Kidney epithelial cell (primary cell): ENCODE measurements around the gene CRYL1. TPM values are rescaled to one million over a fixed set of nuclear protein-coding genes. Genes with fewer than 3 reads are reported as not detected.

Source experiments
- DNase-seq: peaks from one replicate; pipeline ENCODE4 v3.0.0-alpha.2; 2010; ENCODE audit warnings: low read depth
- H3K27me3 ChIP-seq: 2 replicates; pipeline ENCODE4 v1.6.0; 2011; ENCODE audit warnings: low read length; ENCODE audit not compliant: control insufficient read depth, insufficient read depth
- H3K36me3 ChIP-seq: 2 replicates; pipeline ENCODE4 v1.5.1; 2011; ENCODE audit warnings: low read length; ENCODE audit not compliant: control insufficient read depth, insufficient read depth
- H3K4me3 ChIP-seq: 2 replicates; pipeline ENCODE4 v1.5.1; 2011; ENCODE audit warnings: low read depth, mild to moderate bottlenecking, control low read depth, low read length
- total RNA-seq: library from RNA; depleted of rRNA; stranded (reverse); fragments of >200 nt; gene quantifications from 2 replicates; pipeline ENCODE4 v1.2.3, GENCODE V29; 2015
- TF ChIP-seq, protein P1 (sequence below): IDR thresholded peaks from 2 replicates; pipeline ENCODE4 v1.5.1; 2011; ENCODE audit warnings: mild to moderate bottlenecking, moderate library complexity, low read length, control low read depth, inconsistent platforms; ENCODE audit not compliant: insufficient read depth, poor library complexity, severe bottlenecking

Gene CRYL1
- total RNA-seq, 1 donor from 2014 or later, result 36.4 TPM

- Histone ChIP-seq H3K4me3 (no peak overlapping the region), H3K27me3 (no peaks in the 10 kb centered on the region), H3K36me3 (peaks cover 2% of the 10 kb centered on the region)
- DNase-seq, result no peak
- TF ChIP-seq, protein P1, sequence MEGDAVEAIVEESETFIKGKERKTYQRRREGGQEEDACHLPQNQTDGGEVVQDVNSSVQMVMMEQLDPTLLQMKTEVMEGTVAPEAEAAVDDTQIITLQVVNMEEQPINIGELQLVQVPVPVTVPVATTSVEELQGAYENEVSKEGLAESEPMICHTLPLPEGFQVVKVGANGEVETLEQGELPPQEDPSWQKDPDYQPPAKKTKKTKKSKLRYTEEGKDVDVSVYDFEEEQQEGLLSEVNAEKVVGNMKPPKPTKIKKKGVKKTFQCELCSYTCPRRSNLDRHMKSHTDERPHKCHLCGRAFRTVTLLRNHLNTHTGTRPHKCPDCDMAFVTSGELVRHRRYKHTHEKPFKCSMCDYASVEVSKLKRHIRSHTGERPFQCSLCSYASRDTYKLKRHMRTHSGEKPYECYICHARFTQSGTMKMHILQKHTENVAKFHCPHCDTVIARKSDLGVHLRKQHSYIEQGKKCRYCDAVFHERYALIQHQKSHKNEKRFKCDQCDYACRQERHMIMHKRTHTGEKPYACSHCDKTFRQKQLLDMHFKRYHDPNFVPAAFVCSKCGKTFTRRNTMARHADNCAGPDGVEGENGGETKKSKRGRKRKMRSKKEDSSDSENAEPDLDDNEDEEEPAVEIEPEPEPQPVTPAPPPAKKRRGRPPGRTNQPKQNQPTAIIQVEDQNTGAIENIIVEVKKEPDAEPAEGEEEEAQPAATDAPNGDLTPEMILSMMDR, result no peak
These were observed 24.1 kb downstream of the CRYL1 start for GRCh38 chr13:20501592-20501991.

GRCh38 chr13:20501120-20501519 lies 24.5 kb downstream of the CRYL1 start:
- no peak for DNase-seq
- Histone ChIP-seq H3K36me3 (peaks cover 2% of the 10 kb centered on the region), H3K4me3 (no peak overlapping the region), H3K27me3 (no peaks in the 10 kb centered on the region)
- TF ChIP-seq, protein P1, result no peak

DNA sequence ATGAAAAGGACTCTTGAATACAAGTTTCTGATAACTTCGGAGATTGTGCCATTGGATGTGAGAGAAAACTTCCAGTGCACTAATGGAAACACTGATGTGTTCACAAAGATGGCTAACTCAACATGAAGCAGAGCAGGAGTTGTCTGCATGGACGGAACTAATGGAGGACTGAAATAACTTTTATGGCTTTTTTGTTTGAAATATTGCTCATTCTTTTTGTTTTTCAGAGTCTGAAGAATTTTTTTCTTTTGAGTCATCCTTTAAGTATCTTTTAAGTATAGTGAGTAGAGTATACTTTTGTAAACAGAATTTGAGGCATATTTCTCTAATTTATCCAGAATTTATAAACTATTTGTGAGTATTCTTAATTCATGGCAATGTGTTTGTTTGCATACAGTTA lies 25.7 kb downstream of the CRYL1 start:
- H3K4me3 ChIP-seq, result no peak overlapping the region
- H3K27me3 ChIP-seq, result no peaks in the 10 kb centered on the region
- peaks cover 2% of the 10 kb centered on the region for H3K36me3 ChIP-seq
- TF ChIP-seq, protein P1, result no peak
- no peak for DNase-seq

GRCh38 chr13:20498659-20499058 lies 27.0 kb downstream of the CRYL1 start:
- Histone ChIP-seq H3K36me3 (peaks cover 2% of the 10 kb centered on the region), H3K4me3 (no peak overlapping the region), H3K27me3 (no peaks in the 10 kb centered on the region)
- TF ChIP-seq, protein P1, result no peak
- DNase-seq, result no peak

- H3K27me3 ChIP-seq, result no peaks in the 10 kb centered on the region
- no peak overlapping the region for H3K4me3 ChIP-seq
- H3K36me3 ChIP-seq, result peaks cover 2% of the 10 kb centered on the region
- no peak for DNase-seq
- TF ChIP-seq, protein P1, result no peak
These were observed 27.5 kb downstream of the CRYL1 start for GRCh38 chr13:20498129-20498528.

DNA sequence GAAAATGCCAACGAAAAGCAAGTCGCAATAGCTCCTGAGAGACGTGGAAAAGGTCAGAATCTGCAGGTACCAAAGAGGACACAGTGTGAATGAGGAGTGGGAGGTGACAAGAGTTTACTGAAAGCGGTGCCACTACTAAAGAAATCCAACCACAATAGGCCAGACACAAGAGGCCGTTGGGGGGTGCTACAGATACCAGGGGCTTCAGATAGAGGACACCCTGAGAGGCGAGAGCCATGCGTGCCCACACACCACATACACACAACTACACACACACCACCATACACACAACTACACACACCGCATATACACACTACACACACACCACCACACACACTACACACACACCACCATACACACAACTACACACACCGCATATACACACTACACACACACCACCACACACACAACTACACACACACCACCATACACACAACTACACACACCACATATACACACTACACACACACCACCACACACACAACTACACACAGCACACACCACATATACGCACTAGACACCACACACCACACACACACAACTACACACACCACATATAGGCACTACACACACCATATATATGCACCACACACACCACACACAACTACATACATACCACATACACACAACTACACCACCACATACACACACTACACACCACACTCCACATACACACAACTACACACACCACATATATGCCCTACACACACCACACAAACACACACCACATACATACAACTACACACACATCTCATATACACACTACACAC lies 28.5 kb downstream of the CRYL1 start:
- TF ChIP-seq, protein P1, result no peak
- no peaks in the 10 kb centered on the region for H3K27me3 ChIP-seq
- H3K4me3 ChIP-seq, result no peak overlapping the region
- peaks cover 2% of the 10 kb centered on the region for H3K36me3 ChIP-seq
- DNase-seq, result no peak
